Sigmoid colon (tissue), 4 donors: ENCODE measurements around the gene ABHD6.

Source experiments
- CTCF ChIP-seq, 4 experiments: fragments of 450-650 bp in 3 of 4; fragments of 200-600 bp in 1 of 4; IDR thresholded peaks; one replicate each; pipeline ENCODE4 v1.5.1; 2016 to 2019; ENCODE audit warnings: antibody characterized with exemption in 4 of 4, mild to moderate bottlenecking in 3 of 4, moderate library complexity in 2 of 4
- EP300 ChIP-seq, 4 donors: sonication (generic); formaldehyde crosslinking; IDR thresholded peaks; one replicate each; pipeline ENCODE4 v1.6.1; 2017; ENCODE audit warnings: antibody characterized with exemption in 4 of 4
- POLR2A ChIP-seq, 2 donors: fragments of 450-650 bp; IDR thresholded peaks; one replicate each; pipeline ENCODE4 v1.6.1; 2016; ENCODE audit warnings: antibody characterized with exemption in 2 of 2, mild to moderate bottlenecking in 2 of 2, moderate library complexity in 2 of 2
- POLR2AphosphoS5 ChIP-seq, 4 donors: sonication (generic); formaldehyde crosslinking; IDR thresholded peaks; one replicate each; pipeline ENCODE4 v1.6.1; 2017; ENCODE audit warnings: antibody characterized with exemption in 4 of 4

DNA sequence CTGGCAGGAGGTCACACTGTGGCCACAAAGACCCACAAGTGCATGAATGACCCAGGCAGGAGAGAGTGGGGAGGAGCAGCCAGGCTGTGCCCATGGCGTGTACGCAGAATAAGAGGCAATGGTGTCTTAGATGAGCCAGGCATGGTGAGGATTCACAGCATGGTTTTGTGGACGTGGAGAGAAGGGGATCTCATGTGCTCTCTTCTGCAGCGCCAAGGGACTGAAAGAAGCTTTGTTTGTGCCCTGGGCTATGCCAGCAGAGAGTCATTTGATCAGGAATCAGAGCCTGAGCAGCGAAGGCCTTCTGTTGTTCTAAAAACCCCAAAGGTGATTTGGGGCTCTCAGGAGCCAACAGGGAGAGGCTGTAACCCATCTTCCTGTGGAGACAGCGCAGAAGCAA, 49.8 kb downstream of the ABHD6 start:
- TF ChIP-seq POLR2A (IDR thresholded peaks at IDR 0.05) (no peak), CTCF (IDR thresholded peaks at IDR 0.05) (no peak), POLR2AphosphoS5 (IDR thresholded peaks at IDR 0.05) (no peak), EP300 (IDR thresholded peaks at IDR 0.05) (no peak)
